HEK293T (cell line): ENCODE data around the gene UCN2.

Experiments used
- CTCF ChIA-PET: fragments of 350-600 bp; formaldehyde crosslinking; extraction: SDS; loops from one replicate; lab custom pipeline; 2021; ENCODE audit warnings: antibody characterized with exemption, inconsistent platforms; lab: Yijun Ruan, JAX
- POLR2A ChIA-PET: fragments of 350-600 bp; formaldehyde crosslinking; extraction: SDS; loops from one replicate; lab custom pipeline; 2020; ENCODE audit warnings: antibody characterized with exemption, inconsistent platforms; lab: Yijun Ruan, JAX
- DNase-seq: peaks from one replicate; pipeline ENCODE4 v3.0.0; 2012; ENCODE audit warnings: mixed read lengths; ENCODE audit errors: extremely low spot score
- ARNT ChIP-seq: fragments of 450-650 bp; IDR thresholded peaks from 2 replicates; pipeline ENCODE4 v1.6.1; 2017; ENCODE audit warnings: mild to moderate bottlenecking
- BHLHE40 ChIP-seq: fragments of 450-650 bp; IDR thresholded peaks from 2 replicates; pipeline ENCODE4 v1.6.1; 2016; ENCODE audit warnings: mild to moderate bottlenecking, moderate library complexity, borderline replicate concordance
- CTBP1 ChIP-seq: fragments of 450-650 bp; IDR thresholded peaks from 2 replicates; pipeline ENCODE4 v1.6.1; 2016; ENCODE audit warnings: borderline replicate concordance
- ELF4 ChIP-seq: fragments of 450-650 bp; IDR thresholded peaks from 2 replicates; pipeline ENCODE4 v1.6.1; 2017; ENCODE audit warnings: antibody characterized with exemption
- FOXA1 ChIP-seq: fragments of 450-650 bp; IDR thresholded peaks from 2 replicates; pipeline ENCODE4 v1.6.1; 2016; ENCODE audit warnings: mild to moderate bottlenecking
- FOXK2 ChIP-seq: fragments of 450-650 bp; IDR thresholded peaks from 2 replicates; pipeline ENCODE4 v1.6.1; 2016; ENCODE audit warnings: mild to moderate bottlenecking
- FOXM1 ChIP-seq: fragments of 450-650 bp; IDR thresholded peaks from 2 replicates; pipeline ENCODE4 v1.6.1; 2017; ENCODE audit warnings: mild to moderate bottlenecking, borderline replicate concordance
- HDGF ChIP-seq: fragments of 450-650 bp; IDR thresholded peaks from 2 replicates; pipeline ENCODE4 v1.6.1; 2017; ENCODE audit warnings: antibody characterized with exemption, borderline replicate concordance
- L3MBTL2 ChIP-seq: fragments of 450-650 bp; conservative IDR thresholded peaks from 2 replicates; pipeline ENCODE4 v1.6.1; 2016; ENCODE audit warnings: mild to moderate bottlenecking
- LEF1 ChIP-seq: fragments of 450-650 bp; IDR thresholded peaks from 2 replicates; pipeline ENCODE4 v1.6.1; 2017; ENCODE audit warnings: mild to moderate bottlenecking, borderline replicate concordance
- NFRKB ChIP-seq: fragments of 450-650 bp; IDR thresholded peaks from 2 replicates; pipeline ENCODE4 v1.6.1; 2016; ENCODE audit warnings: mild to moderate bottlenecking, moderate library complexity
- PKNOX1 ChIP-seq: fragments of 450-650 bp; IDR thresholded peaks from 2 replicates; pipeline ENCODE4 v1.6.1; 2016
- SP1 ChIP-seq: fragments of 450-650 bp; IDR thresholded peaks from 2 replicates; pipeline ENCODE4 v1.6.1; 2017
- SUZ12 ChIP-seq: fragments of 450-650 bp; IDR thresholded peaks from 2 replicates; pipeline ENCODE4 v1.6.1; 2016; ENCODE audit warnings: mild to moderate bottlenecking
- TARDBP ChIP-seq: fragments of 450-650 bp; IDR thresholded peaks from 2 replicates; pipeline ENCODE4 v1.6.1; 2016
- ZNF384 ChIP-seq: fragments of 450-650 bp; IDR thresholded peaks from 2 replicates; pipeline ENCODE4 v1.6.1; 2016

The UCN2 gene

GRCh38 chr3:48548729-48549705 lies 14.6 kb downstream of the UCN2 start:
- ChIA-PET POLR2A (interaction anchor here (0.6 to 1.6 kb wide), 4 partner anchors 9 to 109 kb away, joined by 3 to 7 read pairs (median 4); partner anchors contain the start of genes ATRIP, CCDC51 and TMA7), CTCF (interaction anchor here (0.6 to 3.0 kb wide), 12 partner anchors 8 to 539 kb away, joined by 3 to 15 read pairs (median 5); partner anchors contain the start of genes PFKFB4 and SLC26A6)
- peak; percentile 79 for DNase-seq
- TF ChIP-seq TARDBP (no peak), SP1 (no peak), ZNF384 (no peak), NFRKB (no peak), SUZ12 (no peak), ELF4 (no peak), FOXA1 (no peak), FOXM1 (no peak), HDGF (no peak; the same call in 1 of the 2 replicates), PKNOX1 (no peak), L3MBTL2 (no peak), LEF1 (no peak), FOXK2 (no peak), BHLHE40 (no peak), CTBP1 (no peak), ARNT (no peak)

DNA sequence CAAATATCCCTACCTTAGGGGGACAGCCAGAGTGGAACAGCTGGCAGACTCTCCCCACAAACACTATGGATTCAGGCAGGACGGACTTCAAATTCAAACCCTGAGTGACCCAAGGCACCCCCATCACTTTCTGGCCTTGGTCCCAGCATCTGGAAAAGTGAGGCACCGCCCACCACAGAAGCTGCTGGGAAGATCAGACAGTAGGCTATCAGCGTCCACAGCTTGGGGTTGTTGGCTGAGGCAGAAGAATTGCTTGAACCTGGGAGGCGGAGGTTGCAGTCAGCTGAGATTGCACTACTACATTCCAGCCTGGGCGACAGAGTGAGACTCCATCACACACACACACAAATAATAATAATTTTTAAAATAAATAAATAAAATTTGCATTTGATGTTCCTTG lies 15.5 kb downstream of the UCN2 start:
- ChIA-PET POLR2A (no interaction called here), CTCF (interaction anchor here (1.0 to 3.0 kb wide), 3 partner anchors 112 to 275 kb away, joined by 5 to 15 read pairs (median 11); no protein-coding TSS in a partner anchor)
- TF ChIP-seq ZNF384 (no peak), HDGF (no peak), L3MBTL2 (no peak), FOXA1 (no peak), TARDBP (no peak), ELF4 (no peak), BHLHE40 (no peak), ARNT (no peak), FOXK2 (no peak), CTBP1 (no peak), SUZ12 (no peak), FOXM1 (no peak), NFRKB (no peak), SP1 (no peak), PKNOX1 (no peak), LEF1 (no peak)
- DNase-seq = no peak

GRCh38 chr3:48546203-48546829 lies 17.3 kb downstream of the UCN2 start:
- TF ChIP-seq CTBP1 = no peak
- TF ChIP-seq L3MBTL2 = no peak
- no peak for TF ChIP-seq FOXM1
- no peak for TF ChIP-seq SUZ12
- no peak for TF ChIP-seq HDGF
- TF ChIP-seq SP1 = no peak
- no peak for TF ChIP-seq PKNOX1
- DNase-seq = no peak
- ChIA-PET POLR2A (no interaction called here), CTCF (no interaction called here)

DNA sequence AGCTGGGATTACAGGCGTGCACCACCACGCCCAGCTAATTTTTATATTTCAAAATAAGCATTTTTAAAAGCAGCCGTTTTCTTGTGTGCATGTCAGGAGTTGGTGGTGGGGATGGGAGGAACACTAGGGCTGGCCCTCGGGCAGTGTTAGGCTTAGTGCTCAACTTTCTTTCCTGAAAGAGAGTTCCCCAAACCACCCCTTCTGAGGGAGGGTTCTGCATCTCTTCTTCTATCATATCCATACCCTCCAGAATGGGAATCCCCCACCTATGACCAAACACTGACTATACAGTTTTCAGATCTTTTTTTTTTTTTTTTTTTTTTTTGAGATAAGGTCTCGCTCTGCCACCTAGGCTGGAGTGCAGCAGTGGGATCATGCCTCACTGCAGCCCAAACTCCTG lies 19.4 kb downstream of the UCN2 start:
- CTCF ChIA-PET = no interaction called here
- no peak for DNase-seq
- TF ChIP-seq FOXM1 (no peak), L3MBTL2 (no peak), FOXK2 (no peak), LEF1 (no peak)
- POLR2A ChIA-PET = no interaction called here

DNA sequence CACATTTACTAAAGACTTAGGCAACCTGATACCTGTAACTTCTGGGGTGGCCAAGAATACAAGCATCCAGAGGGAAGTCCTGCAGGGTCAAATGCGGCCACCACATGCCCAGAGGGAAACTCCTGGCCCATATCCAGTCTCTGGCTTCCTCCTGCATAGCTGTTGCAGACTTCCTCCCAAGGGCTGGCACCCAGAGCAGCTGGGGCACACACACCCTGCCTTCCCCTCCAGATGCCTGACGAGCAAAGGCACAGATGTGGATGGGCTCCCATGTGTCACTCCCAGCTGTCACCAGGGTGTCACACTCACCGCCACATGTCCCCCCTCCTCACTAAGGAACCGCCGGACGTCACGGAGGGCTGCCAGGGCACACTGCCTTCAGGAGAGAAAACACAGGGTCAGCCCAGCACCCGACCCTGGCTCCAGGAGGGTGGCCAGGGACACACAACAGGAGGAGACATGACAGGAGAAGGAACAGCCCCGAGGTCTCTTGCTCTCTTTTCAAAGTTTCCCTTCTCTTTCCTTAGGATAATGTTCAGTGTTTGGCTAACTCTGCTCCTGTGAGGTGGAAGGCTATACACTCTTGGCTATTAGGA lies 20.2 kb downstream of the UCN2 start:
- DNase-seq = no peak
- no peak for TF ChIP-seq PKNOX1
- no peak for TF ChIP-seq NFRKB
- no peak for TF ChIP-seq SUZ12
- TF ChIP-seq BHLHE40 = no peak
- TF ChIP-seq FOXK2 = no peak
- TF ChIP-seq HDGF = no peak
- TF ChIP-seq FOXM1 = no peak
- no peak for TF ChIP-seq L3MBTL2
- TF ChIP-seq TARDBP = no peak
- no peak for TF ChIP-seq ELF4
- TF ChIP-seq CTBP1 = no peak
- no peak for TF ChIP-seq ZNF384
- TF ChIP-seq LEF1 = no peak
- TF ChIP-seq ARNT = no peak
- no peak for TF ChIP-seq FOXA1
- no peak for TF ChIP-seq SP1
- ChIA-PET POLR2A (no interaction called here), CTCF (no interaction called here)
